ENCODE results near the gene SLC25A45.

SLC25A45 gene

GRCh38 chr11:65382033-65382803 is at the start of gene SLC25A45:
SLC25A45 (minus strand) TSS chr11:65382646; CDS start chr11:65381951, 695 bp downstream.
- peak; percentile 84 to 92 (median 91) for DNase-seq (ENCODE audit: low read depth in 3 of 3)

- DNase-seq (ENCODE audit: low read depth in 3 of 3), result no peak
Observed at GRCh38 chr11:65431451-65432099, 49.1 kb upstream of the SLC25A45 start.

GRCh38 chr11:65430406-65431217 is 48.2 kb upstream of the SLC25A45 start:
- DNase-seq (ENCODE audit: low read depth in 3 of 3), result no peak

- no peak for DNase-seq (ENCODE audit: low read depth in 3 of 3)
Observed at GRCh38 chr11:65429724-65430405, 47.4 kb upstream of the SLC25A45 start.

- no peak for DNase-seq (ENCODE audit: low read depth in 3 of 3)
Observed at GRCh38 chr11:65429068-65429681, 46.7 kb upstream of the SLC25A45 start.

- no peak for DNase-seq (ENCODE audit: low read depth in 3 of 3)
Observed at GRCh38 chr11:65428578-65429067, 46.2 kb upstream of the SLC25A45 start.

- no peak for DNase-seq (ENCODE audit: low read depth in 3 of 3)
Observed at GRCh38 chr11:65427691-65428577, 45.5 kb upstream of the SLC25A45 start.

GRCh38 chr11:65426839-65427690 is 44.6 kb upstream of the SLC25A45 start:
- no peak for DNase-seq (ENCODE audit: low read depth in 3 of 3)

- DNase-seq (ENCODE audit: low read depth in 3 of 3), result no peak
Observed at GRCh38 chr11:65425971-65426838, 43.8 kb upstream of the SLC25A45 start.

- peak in 1 of 3 donors; percentile 83 for DNase-seq (ENCODE audit: low read depth in 3 of 3)
Observed at GRCh38 chr11:65425105-65425970, 42.9 kb upstream of the SLC25A45 start.

- DNase-seq (ENCODE audit: low read depth in 3 of 3), result peak in 1 of 3 donors; percentile 68
Observed at GRCh38 chr11:65424205-65425104, 42.0 kb upstream of the SLC25A45 start.

GRCh38 chr11:65423516-65424204 is 41.2 kb upstream of the SLC25A45 start:
- no peak for DNase-seq (ENCODE audit: low read depth in 3 of 3)

- DNase-seq (ENCODE audit: low read depth in 3 of 3), result peak; percentile 89 to 95 (median 94)
Observed at GRCh38 chr11:65422633-65423515, 40.4 kb upstream of the SLC25A45 start, which contains the start of gene NEAT1. NEAT1 (plus strand) TSS chr11:65422798.

Data from stimulated activated CD4-positive, alpha-beta T cell treated with anti-CD3 and anti-CD28 coated beads, TNF-alpha, amount 100 ng/mL, for 48 hours (primary cell).